IgD-negative memory B cell (primary cell): Measurements from ENCODE around the gene ZNF385D. TPM values are rescaled to one million over a fixed set of nuclear protein-coding genes. Genes with fewer than 3 reads are reported as not detected.

Experiments
- H3K27ac Mint-ChIP-seq, 3 donors: one replicate each; pipeline ENCODE4 v1.8.0; 2020 to 2022; ENCODE audit warnings: mild to moderate bottlenecking in 3 of 3, mixed read lengths in 3 of 3, moderate library complexity in 1 of 3
- H3K27me3 Mint-ChIP-seq: one replicate; pipeline ENCODE4 v1.8.0; 2021; ENCODE audit warnings: mixed read lengths
- H3K36me3 Mint-ChIP-seq: one replicate; pipeline ENCODE4 v1.8.0; 2020; ENCODE audit warnings: mild to moderate bottlenecking, mixed read lengths
- H3K4me1 Mint-ChIP-seq, 3 donors: one replicate each; pipeline ENCODE4 v1.8.0; 2020 to 2022; ENCODE audit warnings: mixed read lengths in 3 of 3, mild to moderate bottlenecking in 1 of 3
- H3K4me3 Mint-ChIP-seq, 4 donors: one replicate each; pipeline ENCODE4 v1.8.0; 2020 to 2022; ENCODE audit warnings: mild to moderate bottlenecking in 4 of 4, mixed read lengths in 4 of 4, moderate library complexity in 3 of 4
- H3K9me3 Mint-ChIP-seq, 3 donors: one replicate each; pipeline ENCODE4 v1.8.0; 2020 to 2021; ENCODE audit warnings: mixed read lengths in 3 of 3, mild to moderate bottlenecking in 1 of 3
- polyA plus RNA-seq: library from polyadenylated mRNA; unstranded; fragments of 300-500 nt; fragmentation: Illumina TruSeq; gene quantifications from one replicate; pipeline ENCODE4 v1.2.3, GENCODE V29; 2021

The ZNF385D gene
- polyA plus RNA-seq, 1 donor from 2014 or later, result 0.24 TPM

DNA sequence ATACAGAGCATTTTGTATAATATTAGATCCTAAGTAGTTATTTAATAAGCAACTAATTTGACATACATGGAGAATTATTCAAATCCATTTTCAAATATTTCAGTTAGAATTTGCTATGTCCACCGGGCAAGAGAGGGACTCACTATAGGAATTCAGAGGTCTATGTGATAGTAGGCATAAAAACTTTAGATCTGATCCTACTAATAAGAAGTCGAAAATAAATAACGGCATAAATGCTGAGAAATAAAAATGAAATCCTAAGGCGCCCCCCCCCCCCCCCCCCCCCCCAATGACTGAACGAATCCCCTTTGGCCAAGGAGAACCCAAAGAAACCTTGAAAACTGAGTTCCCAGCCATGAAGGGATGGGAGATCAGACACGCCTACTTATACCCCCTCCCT lies 80.6 kb downstream of the ZNF385D start:
- Mint-ChIP-seq H3K27me3 (no peaks in the 10 kb centered on the region), H3K36me3 (no peaks in the 10 kb centered on the region), H3K27ac (no peak overlapping the region), H3K4me1 (no peaks in the 10 kb centered on the region), H3K9me3 (no peaks in the 10 kb centered on the region), H3K4me3 (no peak overlapping the region)

- Mint-ChIP-seq H3K4me3 (no peak overlapping the region), H3K27ac (no peak overlapping the region), H3K36me3 (no peaks in the 10 kb centered on the region), H3K4me1 (no peaks in the 10 kb centered on the region), H3K9me3 (peaks cover 0 to 2% (median 0%) of the 10 kb centered on the region in 3 donors), H3K27me3 (no peaks in the 10 kb centered on the region)
Observed at GRCh38 chr3:21668012-21668411, 83.0 kb downstream of the ZNF385D start.

DNA sequence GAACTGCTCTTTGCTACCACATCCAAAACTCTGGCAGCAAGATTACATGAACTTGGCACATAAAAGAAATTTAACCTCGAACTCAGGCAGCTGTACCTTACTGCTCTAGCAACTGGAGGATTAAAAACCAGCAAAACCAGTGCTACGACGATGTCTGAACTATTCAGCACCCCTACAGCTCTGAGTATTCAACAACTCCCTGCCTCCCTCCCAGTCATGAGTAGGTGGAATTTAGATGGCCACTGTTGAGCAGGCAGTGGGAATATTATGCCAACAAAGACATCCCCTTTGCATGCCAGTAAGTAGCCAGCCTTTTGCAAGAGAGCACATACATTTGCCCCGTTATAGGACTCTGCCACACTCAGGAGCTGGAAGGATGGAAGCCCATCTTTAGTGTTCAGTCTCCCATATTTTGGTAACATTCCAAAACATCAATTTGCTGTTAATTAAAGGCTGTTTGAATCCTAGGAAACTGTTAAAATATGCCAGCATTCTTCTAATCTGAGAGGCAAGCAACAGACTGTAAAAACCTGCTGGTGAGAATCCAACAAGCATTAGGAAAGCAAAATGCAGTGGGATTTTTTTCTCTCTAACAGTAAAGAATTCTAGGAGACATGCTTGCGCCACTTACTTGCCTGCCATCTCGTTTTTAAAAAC lies 85.4 kb downstream of the ZNF385D start:
- peaks cover 0 to 2% (median 0%) of the 10 kb centered on the region in 3 donors for H3K9me3 Mint-ChIP-seq
- H3K27ac Mint-ChIP-seq, result no peak overlapping the region
- no peaks in the 10 kb centered on the region for H3K36me3 Mint-ChIP-seq
- no peak overlapping the region for H3K4me3 Mint-ChIP-seq
- H3K27me3 Mint-ChIP-seq, result no peaks in the 10 kb centered on the region
- no peaks in the 10 kb centered on the region for H3K4me1 Mint-ChIP-seq

GRCh38 chr3:21664996-21665395 lies 86.0 kb downstream of the ZNF385D start:
- Mint-ChIP-seq H3K27me3 (no peaks in the 10 kb centered on the region), H3K4me1 (no peaks in the 10 kb centered on the region), H3K9me3 (peaks cover 0 to 2% (median 0%) of the 10 kb centered on the region in 3 donors), H3K36me3 (no peaks in the 10 kb centered on the region), H3K27ac (no peak overlapping the region), H3K4me3 (peak overlapping the region in 1 of 4 donors; percentile 71)

GRCh38 chr3:21662403-21662802 lies 88.6 kb downstream of the ZNF385D start:
- Mint-ChIP-seq H3K27ac (no peak overlapping the region), H3K27me3 (no peaks in the 10 kb centered on the region)

DNA sequence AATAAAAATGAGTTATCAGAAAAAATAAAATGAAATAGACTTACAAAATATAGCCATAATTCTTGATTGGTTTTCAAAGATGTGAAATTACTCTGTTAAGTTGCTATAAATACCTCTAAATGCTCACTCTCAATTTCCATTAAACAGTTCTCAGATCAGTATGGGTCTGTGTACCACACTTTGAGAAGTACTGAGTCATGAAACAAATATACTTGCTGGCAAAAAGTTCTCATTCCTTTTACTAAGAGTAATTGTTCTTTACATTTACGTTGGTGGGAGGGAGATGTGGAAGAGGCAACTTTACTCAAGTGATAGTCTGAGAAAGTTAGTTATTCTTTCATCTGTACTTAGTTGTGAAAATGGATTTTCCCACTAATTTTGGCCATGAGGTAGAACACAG lies 96.3 kb downstream of the ZNF385D start:
- Mint-ChIP-seq H3K9me3 (peaks cover 0 to 3% (median 3%) of the 10 kb centered on the region in 3 donors), H3K4me3 (no peak overlapping the region), H3K4me1 (no peaks in the 10 kb centered on the region), H3K27me3 (no peaks in the 10 kb centered on the region), H3K36me3 (no peaks in the 10 kb centered on the region), H3K27ac (no peak overlapping the region)

More at GRCh38 chr3:21662403-21662802, 88.6 kb downstream of the ZNF385D start:
- Mint-ChIP-seq H3K4me1 (no peaks in the 10 kb centered on the region), H3K4me3 (no peak overlapping the region), H3K36me3 (no peaks in the 10 kb centered on the region), H3K9me3 (peaks cover 0 to 2% (median 0%) of the 10 kb centered on the region in 3 donors)

- Mint-ChIP-seq H3K9me3 (peaks cover 0 to 3% (median 3%) of the 10 kb centered on the region in 3 donors), H3K27me3 (no peaks in the 10 kb centered on the region), H3K4me1 (no peaks in the 10 kb centered on the region), H3K4me3 (no peak overlapping the region), H3K36me3 (no peaks in the 10 kb centered on the region), H3K27ac (no peak overlapping the region)
Observed at GRCh38 chr3:21654241-21654640, 96.8 kb downstream of the ZNF385D start.

DNA sequence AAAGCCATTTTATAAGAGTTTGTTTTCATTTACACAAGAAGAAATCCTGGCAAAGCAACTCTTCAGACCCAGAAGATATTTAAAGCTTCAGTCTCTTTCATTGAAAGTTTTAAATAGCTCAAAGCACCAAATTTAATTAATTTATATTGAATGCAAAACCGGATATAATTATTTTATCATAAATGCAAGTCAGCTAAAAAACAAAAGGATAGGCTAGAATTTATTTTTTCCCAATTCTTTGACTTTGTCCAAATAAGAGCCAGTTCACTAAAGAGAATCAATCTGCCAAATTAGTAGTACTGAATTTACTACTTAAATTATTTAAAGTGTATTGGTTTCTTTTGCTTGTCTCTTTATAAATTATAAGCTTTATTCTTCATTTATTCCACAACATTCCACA lies 101.5 kb downstream of the ZNF385D start:
- no peaks in the 10 kb centered on the region for H3K4me1 Mint-ChIP-seq
- no peak overlapping the region for H3K27ac Mint-ChIP-seq
- H3K4me3 Mint-ChIP-seq, result no peak overlapping the region
- no peaks in the 10 kb centered on the region for H3K36me3 Mint-ChIP-seq
- H3K9me3 Mint-ChIP-seq, result peaks cover 0 to 9% (median 3%) of the 10 kb centered on the region in 3 donors
- H3K27me3 Mint-ChIP-seq, result no peaks in the 10 kb centered on the region

DNA sequence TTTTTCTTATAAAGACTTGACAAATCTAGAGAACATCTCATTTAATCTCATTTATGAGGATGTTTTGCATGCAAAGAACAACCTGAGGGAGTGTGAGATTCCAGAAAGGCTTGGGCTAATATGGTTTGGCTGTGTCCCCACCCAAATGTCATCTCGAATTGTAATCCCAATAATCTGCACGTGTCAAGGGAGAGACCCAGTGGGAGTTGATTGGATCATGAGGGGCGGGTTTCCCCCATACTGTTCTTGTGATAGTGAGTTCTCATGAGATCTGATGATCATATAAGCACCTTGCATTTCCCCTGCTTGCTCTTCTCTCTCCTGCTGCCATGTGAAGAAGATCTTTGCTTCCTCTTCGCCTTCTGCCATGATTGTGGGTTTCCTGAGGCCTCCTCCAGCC lies 103.0 kb downstream of the ZNF385D start:
- no peaks in the 10 kb centered on the region for H3K4me1 Mint-ChIP-seq
- H3K36me3 Mint-ChIP-seq, result no peaks in the 10 kb centered on the region
- H3K4me3 Mint-ChIP-seq, result no peak overlapping the region
- no peak overlapping the region for H3K27ac Mint-ChIP-seq
- H3K27me3 Mint-ChIP-seq, result no peaks in the 10 kb centered on the region
- peaks cover 3 to 9% (median 3%) of the 10 kb centered on the region in 3 donors for H3K9me3 Mint-ChIP-seq

GRCh38 chr3:21645121-21645897 lies 105.7 kb downstream of the ZNF385D start:
- Mint-ChIP-seq H3K4me3 (no peak overlapping the region), H3K9me3 (peaks cover 4 to 9% (median 6%) of the 10 kb centered on the region in 3 donors), H3K27me3 (no peaks in the 10 kb centered on the region), H3K4me1 (no peaks in the 10 kb centered on the region), H3K27ac (no peak overlapping the region), H3K36me3 (no peaks in the 10 kb centered on the region)

DNA sequence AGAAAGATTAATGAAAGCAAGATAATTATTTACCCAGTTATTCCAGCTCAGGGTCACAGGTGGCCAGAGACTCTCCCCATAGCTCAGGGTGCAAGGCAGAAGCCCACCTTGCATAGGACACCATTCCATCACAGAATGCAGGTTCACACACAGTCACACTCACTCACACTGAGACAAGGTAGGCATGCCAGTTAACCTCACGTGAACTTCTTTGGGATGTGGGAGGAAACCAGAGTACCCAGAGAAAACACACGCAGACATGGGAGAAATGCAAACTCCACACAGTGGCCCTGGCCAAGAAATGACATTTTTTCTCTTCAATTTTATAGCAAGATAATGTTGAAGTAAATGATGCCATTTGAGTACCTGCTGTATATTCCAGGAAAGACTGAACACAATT lies 106.7 kb downstream of the ZNF385D start:
- Mint-ChIP-seq H3K9me3 (peaks cover 2 to 9% (median 6%) of the 10 kb centered on the region in 3 donors), H3K27ac (no peak overlapping the region), H3K36me3 (no peaks in the 10 kb centered on the region), H3K27me3 (no peaks in the 10 kb centered on the region), H3K4me1 (no peaks in the 10 kb centered on the region), H3K4me3 (no peak overlapping the region)

DNA sequence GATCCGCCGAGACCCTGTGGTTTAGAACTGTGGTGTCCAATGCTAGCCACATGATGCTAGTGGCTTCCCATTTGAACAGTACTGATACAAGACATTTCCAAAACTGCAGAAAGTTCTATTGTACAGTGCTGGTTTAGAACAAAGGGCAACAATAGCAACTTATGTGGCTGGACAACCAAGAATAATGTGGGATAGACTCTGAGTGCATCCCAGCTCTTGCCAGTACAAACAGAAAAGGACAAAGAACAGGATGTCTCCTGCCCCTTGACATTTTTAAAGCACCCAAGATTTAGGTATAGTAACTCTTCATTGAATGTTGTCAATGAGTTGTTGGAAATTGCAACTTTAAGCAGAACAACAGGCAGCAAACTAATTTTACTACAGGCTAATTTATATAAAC lies 107.3 kb downstream of the ZNF385D start:
- H3K9me3 Mint-ChIP-seq, result peaks cover 2 to 9% (median 6%) of the 10 kb centered on the region in 3 donors
- H3K36me3 Mint-ChIP-seq, result no peaks in the 10 kb centered on the region
- H3K4me3 Mint-ChIP-seq, result no peak overlapping the region
- no peaks in the 10 kb centered on the region for H3K4me1 Mint-ChIP-seq
- H3K27me3 Mint-ChIP-seq, result no peaks in the 10 kb centered on the region
- H3K27ac Mint-ChIP-seq, result no peak overlapping the region

DNA sequence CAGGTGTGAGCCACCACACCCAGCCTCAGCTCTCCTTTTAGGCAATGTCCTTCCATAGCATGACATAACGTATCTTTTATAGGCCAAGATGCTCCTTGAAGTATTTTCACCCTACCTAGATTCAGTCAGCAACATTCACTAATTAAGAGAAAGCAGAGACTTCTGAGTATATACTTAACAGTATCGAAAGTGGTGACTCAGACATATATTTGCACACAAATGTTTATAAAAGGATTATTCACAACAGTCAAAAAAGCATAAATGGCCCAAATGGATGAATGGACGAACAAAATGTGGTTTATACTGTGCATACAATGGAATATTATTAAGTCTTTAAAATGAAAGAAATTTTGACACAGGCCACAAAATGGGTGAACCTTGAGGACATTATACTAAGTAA lies 108.6 kb downstream of the ZNF385D start:
- Mint-ChIP-seq H3K27ac (no peak overlapping the region), H3K36me3 (no peaks in the 10 kb centered on the region), H3K4me3 (no peak overlapping the region), H3K4me1 (no peaks in the 10 kb centered on the region), H3K9me3 (peaks cover 2 to 6% (median 2%) of the 10 kb centered on the region in 3 donors), H3K27me3 (no peaks in the 10 kb centered on the region)

GRCh38 chr3:21641959-21642358 lies 109.1 kb downstream of the ZNF385D start:
- no peaks in the 10 kb centered on the region for H3K4me1 Mint-ChIP-seq
- H3K9me3 Mint-ChIP-seq, result peaks cover 0 to 6% (median 2%) of the 10 kb centered on the region in 3 donors
- no peaks in the 10 kb centered on the region for H3K27me3 Mint-ChIP-seq
- no peaks in the 10 kb centered on the region for H3K36me3 Mint-ChIP-seq
- no peak overlapping the region for H3K4me3 Mint-ChIP-seq
- H3K27ac Mint-ChIP-seq, result no peak overlapping the region

DNA sequence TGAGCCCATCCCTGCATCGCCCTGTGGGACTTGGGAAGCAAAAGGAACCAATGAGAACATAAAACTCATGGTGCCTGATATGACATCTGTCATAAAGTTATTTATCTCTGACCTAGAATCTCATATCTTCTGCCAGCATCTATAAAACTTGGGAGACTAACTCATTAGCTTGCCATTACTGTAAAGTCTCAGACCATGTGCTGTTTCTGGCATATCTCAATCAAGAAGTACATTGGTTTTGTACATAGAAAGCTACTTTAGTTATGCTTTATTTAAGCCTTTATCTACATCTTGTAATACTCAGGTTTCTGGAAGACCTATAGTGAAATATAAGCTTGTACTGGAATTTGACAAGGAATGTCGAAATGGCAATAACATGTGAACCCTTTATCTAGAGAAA lies 112.5 kb downstream of the ZNF385D start:
- H3K36me3 Mint-ChIP-seq, result no peaks in the 10 kb centered on the region
- H3K27me3 Mint-ChIP-seq, result no peaks in the 10 kb centered on the region
- no peaks in the 10 kb centered on the region for H3K4me1 Mint-ChIP-seq
- H3K27ac Mint-ChIP-seq, result no peak overlapping the region
- H3K9me3 Mint-ChIP-seq, result peaks cover 0 to 4% (median 2%) of the 10 kb centered on the region in 3 donors
- H3K4me3 Mint-ChIP-seq, result no peak overlapping the region

GRCh38 chr3:21634112-21634511 lies 116.9 kb downstream of the ZNF385D start:
- no peak overlapping the region for H3K27ac Mint-ChIP-seq
- peaks cover 0 to 4% (median 0%) of the 10 kb centered on the region in 3 donors for H3K9me3 Mint-ChIP-seq
- H3K4me1 Mint-ChIP-seq, result no peaks in the 10 kb centered on the region
- H3K27me3 Mint-ChIP-seq, result no peaks in the 10 kb centered on the region
- H3K36me3 Mint-ChIP-seq, result no peaks in the 10 kb centered on the region
- H3K4me3 Mint-ChIP-seq, result no peak overlapping the region
